ENCODE results near the gene MIR17HG.
"Not testable (repeated sequence)": the region's sequence is repeated elsewhere in the genome, so short reads cannot be mapped to it uniquely, and the experiment has no call there.

MIR17HG gene

GRCh38 chr13:91347996-91348905 is 764 bp downstream of the MIR17HG start:
- no peaks in the 10 kb centered on the region for H3K9me3 ChIP-seq (ENCODE audit: insufficient read depth, low read depth, low read length)
- H3K9ac ChIP-seq (ENCODE audit: low read depth, low read length), result peak overlapping the region; percentile 100
- peak overlapping the region; percentile 99 for H3K4me3 ChIP-seq (ENCODE audit: low read length)
- WGBS, result under 1% methylated on average over 141 of the region's 141 CpGs
- peaks cover 35% of the 10 kb centered on the region for H3K27me3 ChIP-seq (ENCODE audit: insufficient read depth, low read length)
- peaks cover 43% of the 10 kb centered on the region for H3K36me3 ChIP-seq (ENCODE audit: insufficient read depth, low read length)
- H3K4me1 ChIP-seq (ENCODE audit: insufficient read depth, low read length), result peaks cover 28% of the 10 kb centered on the region
- peak overlapping the region; percentile 97 for H3K27ac ChIP-seq (ENCODE audit: low read depth, low read length)

GRCh38 chr13:91348906-91349435 is 1.5 kb downstream of the MIR17HG start:
- H3K36me3 ChIP-seq (ENCODE audit: insufficient read depth, low read length), result peaks cover 50% of the 10 kb centered on the region
- peak overlapping the region; percentile 100 for H3K9ac ChIP-seq (ENCODE audit: low read depth, low read length)
- H3K27ac ChIP-seq (ENCODE audit: low read depth, low read length), result peak overlapping the region; percentile 97
- H3K27me3 ChIP-seq (ENCODE audit: insufficient read depth, low read length), result peaks cover 28% of the 10 kb centered on the region
- peak overlapping the region; percentile 99 for H3K4me3 ChIP-seq (ENCODE audit: low read length)
- under 1% methylated on average over 45 of the region's 46 CpGs for WGBS
- peaks cover 28% of the 10 kb centered on the region for H3K4me1 ChIP-seq (ENCODE audit: insufficient read depth, low read length)
- H3K9me3 ChIP-seq (ENCODE audit: insufficient read depth, low read depth, low read length), result no peaks in the 10 kb centered on the region

- peak overlapping the region; percentile 100 for H3K9ac ChIP-seq (ENCODE audit: low read depth, low read length)
- H3K27ac ChIP-seq (ENCODE audit: low read depth, low read length), result peak overlapping the region; percentile 97
- H3K4me1 ChIP-seq (ENCODE audit: insufficient read depth, low read length), result peaks cover 28% of the 10 kb centered on the region
- H3K4me3 ChIP-seq (ENCODE audit: low read length), result peak overlapping the region; percentile 99
- H3K36me3 ChIP-seq (ENCODE audit: insufficient read depth, low read length), result peaks cover 63% of the 10 kb centered on the region
- WGBS, result 47% methylated on average over 3 of the region's 5 CpGs
- peaks cover 15% of the 10 kb centered on the region for H3K27me3 ChIP-seq (ENCODE audit: insufficient read depth, low read length)
- no peaks in the 10 kb centered on the region for H3K9me3 ChIP-seq (ENCODE audit: insufficient read depth, low read depth, low read length)
Observed at GRCh38 chr13:91349992-91350911, 2.8 kb downstream of the MIR17HG start.

GRCh38 chr13:91351123-91351522 is 3.6 kb downstream of the MIR17HG start:
- H3K4me3 ChIP-seq (ENCODE audit: low read length), result peak overlapping the region; percentile 99
- H3K27me3 ChIP-seq (ENCODE audit: insufficient read depth, low read length), result peaks cover 6% of the 10 kb centered on the region
- peaks cover 72% of the 10 kb centered on the region for H3K36me3 ChIP-seq (ENCODE audit: insufficient read depth, low read length)
- peak overlapping the region; percentile 100; the same call in 1 of the 2 replicates for H3K9ac ChIP-seq (ENCODE audit: low read depth, low read length)
- 91% methylated on average over 5 of the region's 5 CpGs for WGBS
- no peaks in the 10 kb centered on the region for H3K9me3 ChIP-seq (ENCODE audit: insufficient read depth, low read depth, low read length)
- H3K27ac ChIP-seq (ENCODE audit: low read depth, low read length), result no peak overlapping the region; the same call in 1 of the 2 replicates
- peaks cover 25% of the 10 kb centered on the region for H3K4me1 ChIP-seq (ENCODE audit: insufficient read depth, low read length)

GRCh38 chr13:91351980-91352379 is 4.5 kb downstream of the MIR17HG start:
- H3K9me3 ChIP-seq (ENCODE audit: insufficient read depth, low read depth, low read length), result no peaks in the 10 kb centered on the region
- H3K27ac ChIP-seq (ENCODE audit: low read depth, low read length), result no peak overlapping the region
- H3K4me3 ChIP-seq (ENCODE audit: low read length), result peak overlapping the region; percentile 99; the same call in 1 of the 2 replicates
- H3K4me1 ChIP-seq (ENCODE audit: insufficient read depth, low read length), result peaks cover 21% of the 10 kb centered on the region
- WGBS, result 100% methylated on average over 1 of the region's 2 CpGs
- H3K36me3 ChIP-seq (ENCODE audit: insufficient read depth, low read length), result peaks cover 80% of the 10 kb centered on the region
- no peaks in the 10 kb centered on the region for H3K27me3 ChIP-seq (ENCODE audit: insufficient read depth, low read length)
- H3K9ac ChIP-seq (ENCODE audit: low read depth, low read length), result no peak overlapping the region

- H3K36me3 ChIP-seq (ENCODE audit: insufficient read depth, low read length), result peaks cover 86% of the 10 kb centered on the region
- H3K4me3 ChIP-seq (ENCODE audit: low read length); H3K27me3 ChIP-seq (ENCODE audit: insufficient read depth, low read length); H3K27ac ChIP-seq (ENCODE audit: low read depth, low read length); H3K9ac ChIP-seq (ENCODE audit: low read depth, low read length); H3K9me3 ChIP-seq (ENCODE audit: insufficient read depth, low read depth, low read length): not testable (repeated sequence)
- 91% methylated on average over 6 of the region's 7 CpGs for WGBS
- H3K4me1 ChIP-seq (ENCODE audit: insufficient read depth, low read length), result peaks cover 21% of the 10 kb centered on the region
Observed at GRCh38 chr13:91352891-91353290, 5.4 kb downstream of the MIR17HG start.

GRCh38 chr13:91353494-91353893 is 6.0 kb downstream of the MIR17HG start:
- Histone ChIP-seq H3K36me3 (ENCODE audit: insufficient read depth, low read length) (peaks cover 88% of the 10 kb centered on the region), H3K9ac (ENCODE audit: low read depth, low read length) (no peak overlapping the region), H3K27me3 (ENCODE audit: insufficient read depth, low read length) (no peaks in the 10 kb centered on the region), H3K4me1 (ENCODE audit: insufficient read depth, low read length) (peaks cover 21% of the 10 kb centered on the region), H3K4me3 (ENCODE audit: low read length) (no peak overlapping the region), H3K9me3 (ENCODE audit: insufficient read depth, low read depth, low read length) (no peaks in the 10 kb centered on the region), H3K27ac (ENCODE audit: low read depth, low read length) (no peak overlapping the region)
- no CpG with 5 or more reads among the region's 1 CpG for WGBS

GRCh38 chr13:91355099-91355825 is 7.8 kb downstream of the MIR17HG start:
- H3K4me3 ChIP-seq (ENCODE audit: low read length), result no peak overlapping the region
- 90% methylated on average over 6 of the region's 6 CpGs for WGBS
- peak overlapping the region; percentile 6; the same call in 1 of the 2 replicates for H3K27ac ChIP-seq (ENCODE audit: low read depth, low read length)
- peaks cover 16% of the 10 kb centered on the region for H3K4me1 ChIP-seq (ENCODE audit: insufficient read depth, low read length)
- no peaks in the 10 kb centered on the region for H3K9me3 ChIP-seq (ENCODE audit: insufficient read depth, low read depth, low read length)
- peaks cover 75% of the 10 kb centered on the region for H3K36me3 ChIP-seq (ENCODE audit: insufficient read depth, low read length)
- no peaks in the 10 kb centered on the region for H3K27me3 ChIP-seq (ENCODE audit: insufficient read depth, low read length)
- H3K9ac ChIP-seq (ENCODE audit: low read depth, low read length), result no peak overlapping the region

- no peak overlapping the region for H3K4me3 ChIP-seq (ENCODE audit: low read length)
- H3K9me3 ChIP-seq (ENCODE audit: insufficient read depth, low read depth, low read length), result no peaks in the 10 kb centered on the region
- peaks cover 69% of the 10 kb centered on the region for H3K36me3 ChIP-seq (ENCODE audit: insufficient read depth, low read length)
- no peaks in the 10 kb centered on the region for H3K27me3 ChIP-seq (ENCODE audit: insufficient read depth, low read length)
- H3K9ac ChIP-seq (ENCODE audit: low read depth, low read length), result no peak overlapping the region
- H3K4me1 ChIP-seq (ENCODE audit: insufficient read depth, low read length), result peaks cover 8% of the 10 kb centered on the region
- peak overlapping the region; percentile 6; the same call in 1 of the 2 replicates for H3K27ac ChIP-seq (ENCODE audit: low read depth, low read length)
- 98% methylated on average over 5 of the region's 6 CpGs for WGBS
Observed at GRCh38 chr13:91355826-91356710, 8.6 kb downstream of the MIR17HG start.

Measured in HUES64 (cell line).